T47D (cell line): ENCODE measurements around the gene PPIB.

Experiments used
- DNase-seq, 2 experiments: peaks; one replicate each; pipeline versions ENCODE4 v3.0.0 to v3.0.0-alpha.2; 2011 to 2012; ENCODE audit warnings: low read depth in 1 of 2, low spot score in 1 of 2
- JUND ChIP-seq: IDR thresholded peaks from 2 replicates; pipeline ENCODE4 v1.6.1; 2012; ENCODE audit warnings: low read depth
- in situ Hi-C: cut with HindIII; loops from 2 replicates; pipeline ENCODE4 v1.10.0; 2016; ENCODE audit warnings: low sequenced_read_pairs, low pct_unique_long_range_greater_than_20kb

Gene PPIB

GRCh38 chr15:64153480-64154367 lies 9.1 kb downstream of the PPIB start:
- no peak for TF ChIP-seq JUND
- in situ Hi-C loops, result no loop called here
- DNase-seq, result peak; percentile 90 to 96

- in situ Hi-C loops, result no loop called here
- no peak for DNase-seq
- no peak for TF ChIP-seq JUND
Observed at GRCh38 chr15:64152507-64153387, 10.1 kb downstream of the PPIB start.

- in situ Hi-C loops, result no loop called here
- peak; percentile 38 to 51 for DNase-seq
- no peak for TF ChIP-seq JUND
Observed at GRCh38 chr15:64151727-64152506, 10.9 kb downstream of the PPIB start, which contains the start of gene SNX22. TSS of gene SNX22 (plus strand) at chr15:64151731. CDS start at chr15:64151776, 45 bp downstream.

- DNase-seq, result no peak
- no peak for TF ChIP-seq JUND
- in situ Hi-C loops, result no loop called here
Observed at GRCh38 chr15:64149893-64150578, 12.8 kb downstream of the PPIB start.

GRCh38 chr15:64149424-64149823 lies 13.4 kb downstream of the PPIB start:
- TF ChIP-seq JUND, result no peak
- peak in 1 of 2 experiments; percentile 61 for DNase-seq
- in situ Hi-C loops, result no loop called here

GRCh38 chr15:64148581-64148980 lies 14.2 kb downstream of the PPIB start:
- no peak for TF ChIP-seq JUND
- in situ Hi-C loops, result no loop called here
- DNase-seq, result no peak

GRCh38 chr15:64148168-64148567 lies 14.7 kb downstream of the PPIB start:
- in situ Hi-C loops, result no loop called here
- TF ChIP-seq JUND, result no peak
- DNase-seq, result no peak

GRCh38 chr15:64146885-64147681 lies 15.7 kb downstream of the PPIB start:
- no peak for TF ChIP-seq JUND
- in situ Hi-C loops, result no loop called here

GRCh38 chr15:64146520-64146884 lies 16.3 kb downstream of the PPIB start:
- no peak for DNase-seq
- in situ Hi-C loops, result no loop called here
- no peak for TF ChIP-seq JUND

More at GRCh38 chr15:64146885-64147681, 15.7 kb downstream of the PPIB start:
- DNase-seq, result no peak

- TF ChIP-seq JUND, result no peak
- no peak for DNase-seq
- in situ Hi-C loops, result no loop called here
Observed at GRCh38 chr15:64146041-64146440, 16.8 kb downstream of the PPIB start.
